Measurements from ENCODE around the gene PTPN13. TPM values are rescaled to one million over a fixed set of nuclear protein-coding genes. Genes with fewer than 3 reads are reported as not detected.

The PTPN13 gene
- total RNA-seq, 2 donors from 2014 or later, result 130 to 238 TPM

- Mint-ChIP-seq H3K4me3 (no peak overlapping the region), H3K36me3 (ENCODE audit: low read depth) (peaks cover 37% of the 10 kb centered on the region), H3K27ac (no peak overlapping the region), H3K27me3 (ENCODE audit: insufficient read depth) (no peaks in the 10 kb centered on the region), H3K4me1 (peaks cover 42% of the 10 kb centered on the region), H3K9me3 (peaks cover 17% of the 10 kb centered on the region)
- Histone ChIP-seq H3K4me1 (ENCODE audit: control insufficient read depth, insufficient read depth, low read length) (peaks cover 11% of the 10 kb centered on the region), H3K36me3 (ENCODE audit: control insufficient read depth, insufficient read depth, low read length) (peaks cover 27% of the 10 kb centered on the region), H3K9me3 (ENCODE audit: control insufficient read depth, low read length) (peaks cover 26% of the 10 kb centered on the region), H3K27me3 (ENCODE audit: control insufficient read depth, insufficient read depth, low read length, poor library complexity, severe bottlenecking) (no peaks in the 10 kb centered on the region), H3K27ac (ENCODE audit: low read depth, low read length) (no peak overlapping the region), H3K9ac (ENCODE audit: extremely low read depth, low read length, poor library complexity, severe bottlenecking) (no peak overlapping the region), H3K4me3 (ENCODE audit: low read length) (peak overlapping the region; percentile 47)
- TF ChIP-seq CTCF (conservative IDR thresholded peaks at IDR 0.05), result no peak
- no peak for DNase-seq
- 90 to 95% methylated on average over 2 of the region's 2 CpGs for WGBS, 2 experiments (ENCODE audit: insufficient coverage in 1 of 2, insufficient read length in 1 of 2)
Measured at GRCh38 chr4:86633854-86634253, 39.7 kb downstream of the PTPN13 start.

GRCh38 chr4:86640469-86640868 is 46.4 kb downstream of the PTPN13 start:
- no peaks in the 10 kb centered on the region for H3K27me3 ChIP-seq (ENCODE audit: control insufficient read depth, insufficient read depth, low read length, poor library complexity, severe bottlenecking)
- Mint-ChIP-seq H3K27me3 (ENCODE audit: insufficient read depth) (no peaks in the 10 kb centered on the region), H3K36me3 (ENCODE audit: low read depth) (peaks cover 45% of the 10 kb centered on the region), H3K27ac (no peak overlapping the region), H3K4me1 (no peaks in the 10 kb centered on the region), H3K9me3 (peaks cover 15% of the 10 kb centered on the region), H3K4me3 (no peak overlapping the region)
- H3K4me1 ChIP-seq (ENCODE audit: control insufficient read depth, insufficient read depth, low read length), result no peaks in the 10 kb centered on the region
- H3K9ac ChIP-seq (ENCODE audit: extremely low read depth, low read length, poor library complexity, severe bottlenecking), result no peak overlapping the region
- no peak overlapping the region for H3K4me3 ChIP-seq (ENCODE audit: low read length)
- H3K36me3 ChIP-seq (ENCODE audit: control insufficient read depth, insufficient read depth, low read length), result peaks cover 43% of the 10 kb centered on the region
- no peak for DNase-seq
- WGBS, 2 experiments (ENCODE audit: insufficient coverage in 1 of 2, insufficient read length in 1 of 2), result 100% methylated on average over 1 of the region's 1 CpG; no CpG with 5 or more reads in 1 of the 2 experiments
- no peak overlapping the region for H3K27ac ChIP-seq (ENCODE audit: low read depth, low read length)
- TF ChIP-seq CTCF (conservative IDR thresholded peaks at IDR 0.05), result no peak
- peaks cover 13% of the 10 kb centered on the region for H3K9me3 ChIP-seq (ENCODE audit: control insufficient read depth, low read length)

GRCh38 chr4:86641516-86642090 is 47.5 kb downstream of the PTPN13 start:
- 93% methylated on average over 2 of the region's 3 CpGs; no CpG with 5 or more reads in 1 of the 2 experiments for WGBS, 2 experiments (ENCODE audit: insufficient coverage in 1 of 2, insufficient read length in 1 of 2)
- Histone ChIP-seq H3K36me3 (ENCODE audit: control insufficient read depth, insufficient read depth, low read length) (peaks cover 41% of the 10 kb centered on the region), H3K9me3 (ENCODE audit: control insufficient read depth, low read length) (peaks cover 2% of the 10 kb centered on the region), H3K4me1 (ENCODE audit: control insufficient read depth, insufficient read depth, low read length) (no peaks in the 10 kb centered on the region), H3K27ac (ENCODE audit: low read depth, low read length) (no peak overlapping the region), H3K4me3 (ENCODE audit: low read length) (no peak overlapping the region), H3K27me3 (ENCODE audit: control insufficient read depth, insufficient read depth, low read length, poor library complexity, severe bottlenecking) (no peaks in the 10 kb centered on the region), H3K9ac (ENCODE audit: extremely low read depth, low read length, poor library complexity, severe bottlenecking) (no peak overlapping the region)
- H3K27me3 Mint-ChIP-seq (ENCODE audit: insufficient read depth), result no peaks in the 10 kb centered on the region
- no peaks in the 10 kb centered on the region for H3K4me1 Mint-ChIP-seq
- H3K9me3 Mint-ChIP-seq, result peaks cover 7% of the 10 kb centered on the region
- no peak overlapping the region for H3K4me3 Mint-ChIP-seq
- peaks cover 44% of the 10 kb centered on the region for H3K36me3 Mint-ChIP-seq (ENCODE audit: low read depth)
- H3K27ac Mint-ChIP-seq, result no peak overlapping the region
- TF ChIP-seq CTCF (conservative IDR thresholded peaks at IDR 0.05), result no peak
- DNase-seq, result no peak
